HepG2 (cell line): ENCODE measurements around the gene KLF9.

Experiments
- EHMT2 ChIP-seq: fragments of 200-600 bp; sonication (generic); IDR thresholded peaks from 2 replicates; pipeline ENCODE4 v1.7.0; 2017; ENCODE audit warnings: antibody characterized with exemption, low read depth, low read length, borderline replicate concordance
- FOXM1 ChIP-seq: sonication (generic); formaldehyde crosslinking; IDR thresholded peaks from 2 replicates; pipeline ENCODE4 v1.5.0; 2020; ENCODE audit warnings: missing genetic modification reagents
- POLR2A ChIP-seq, 2 experiments: IDR thresholded peaks; 2 replicates each; pipeline ENCODE4 v1.6.1; 2011; ENCODE audit warnings: low read depth in 2 of 2, low read length in 2 of 2, mild to moderate bottlenecking in 1 of 2, moderate library complexity in 1 of 2; ENCODE audit not compliant: insufficient read depth in 1 of 2
- ZIK1 ChIP-seq: sonication (generic); formaldehyde crosslinking; IDR thresholded peaks from 2 replicates; pipeline ENCODE4 v1.5.0; 2020; ENCODE audit warnings: mild to moderate bottlenecking, low read depth, missing genetic modification reagents, borderline replicate concordance

- no peak for TF ChIP-seq POLR2A (IDR thresholded peaks at IDR 0.05; ENCODE audit: insufficient read depth in 1 of 2, low read depth in 2 of 2, low read length in 2 of 2)
- no peak for TF ChIP-seq FOXM1 (CRISPR knock-in tag)
- TF ChIP-seq ZIK1 (CRISPR knock-in tag) = no peak
- TF ChIP-seq EHMT2 = no peak
Measured at GRCh38 chr9:70450738-70451137, 36.3 kb upstream of the KLF9 start.
